K562 (cell line): ENCODE measurements around the gene GLB1L. TPM values are rescaled to one million over a fixed set of nuclear protein-coding genes. Genes with fewer than 3 reads are reported as not detected.

ENCODE experiments used
- CBX1 ChIP-seq: sonication (generic); IDR thresholded peaks from 2 replicates; pipeline ENCODE4 v1.6.1; 2016; ENCODE audit warnings: antibody characterized with exemption, low read depth, mild to moderate bottlenecking
- ERF ChIP-seq: fragments of 450-650 bp; formaldehyde crosslinking; IDR thresholded peaks from 2 replicates; pipeline ENCODE4 v1.4.0; 2020; ENCODE audit warnings: mild to moderate bottlenecking, mixed read lengths
- HMG20B ChIP-seq: fragments of 250-450 bp; sonication (Bioruptor Pico); IDR thresholded peaks from 2 replicates; pipeline ENCODE4 v1.5.0; 2021; ENCODE audit warnings: mild to moderate bottlenecking
- IRF9 ChIP-seq: fragments of 450-650 bp; IDR thresholded peaks from 2 replicates; pipeline ENCODE4 v1.6.1; 2016; ENCODE audit warnings: missing biosample characterization, missing genetic modification characterization
- JUN ChIP-seq, 2 experiments: sonication (generic) in 1 of 2; formaldehyde crosslinking in 1 of 2; IDR thresholded peaks; 2 replicates each; pipeline versions ENCODE4 v1.6.1 to v1.8.0; 2012 to 2022; ENCODE audit warnings: borderline replicate concordance in 2 of 2, mild to moderate bottlenecking in 2 of 2, improper control_type of control experiment in 1 of 2, low read depth in 1 of 2, low read length in 1 of 2, missing genetic modification reagents in 1 of 2
- MEIS2 ChIP-seq: fragments of 450-650 bp; IDR thresholded peaks from 2 replicates; pipeline ENCODE4 v1.6.1; 2014; ENCODE audit warnings: mild to moderate bottlenecking; ENCODE audit not compliant: partially characterized antibody
- PML ChIP-seq: IDR thresholded peaks from 2 replicates; pipeline ENCODE4 v1.6.1; 2012; ENCODE audit warnings: low read length, inconsistent platforms
- PYGO2 ChIP-seq: fragments of 450-650 bp; IDR thresholded peaks from 2 replicates; pipeline ENCODE4 v1.6.1; 2016; ENCODE audit warnings: mild to moderate bottlenecking, missing genetic modification characterization, moderate library complexity, missing compliant biosample characterization
- TCF7L2 ChIP-seq: fragments of 150-350 bp; IDR thresholded peaks from 2 replicates; pipeline ENCODE4 v1.6.1; 2016; ENCODE audit warnings: low read depth, mild to moderate bottlenecking, low read length, moderate library complexity
- TFAP4 ChIP-seq: sonication (generic); formaldehyde crosslinking; IDR thresholded peaks from 2 replicates; pipeline ENCODE4 v1.8.0; 2022; ENCODE audit warnings: missing genetic modification reagents, mild to moderate bottlenecking, moderate library complexity, borderline replicate concordance
- ZNF449 ChIP-seq: fragments of 250-450 bp; sonication (Bioruptor Pico); IDR thresholded peaks from 2 replicates; pipeline ENCODE4 v1.8.0; 2022; ENCODE audit warnings: moderate library complexity, mild to moderate bottlenecking, inconsistent platforms
- ZNF830 ChIP-seq: fragments of 250-450 bp; sonication (Bioruptor Pico); IDR thresholded peaks from 2 replicates; pipeline ENCODE4 v1.5.0; 2021; ENCODE audit warnings: mild to moderate bottlenecking
- ZSCAN32 ChIP-seq: fragments of 450-650 bp; formaldehyde crosslinking; IDR thresholded peaks from 2 replicates; pipeline ENCODE4 v1.4.0; 2020; ENCODE audit warnings: mild to moderate bottlenecking, moderate library complexity
- polyA plus RNA-seq, 8 experiments: library from polyadenylated mRNA; depleted of rRNA in 4 of 8; stranded (reverse) in 5 of 8; unstranded in 3 of 8; fragments of >200 nt; fragmentation: Nextera tagmentation in 2 of 8; fragmentation: Illumina TruSeq in 1 of 8; extraction: Ambion mirVana in 2 of 8; extraction: Trizol in 1 of 8; gene quantifications; 2 replicates each; pipeline versions ENCODE4 v1.2.1 to v1.2.3, GENCODE V29; 2011 to 2014; ENCODE audit warnings: inconsistent platforms in 1 of 8, missing spikeins in 1 of 8
- total RNA-seq, 7 experiments: library from RNA; depleted of rRNA in 6 of 7; stranded (reverse); fragments of >200 nt in 6 of 7; fragmentation: Illumina TruSeq in 2 of 7; extraction: Trizol in 2 of 7; gene quantifications; 2 replicates each; pipeline versions ENCODE4 v1.2.1 to v1.2.3, GENCODE V29; 2011 to 2021; ENCODE audit warnings: low replicate concordance in 1 of 7

The GLB1L gene
- total and polyA plus RNA-seq, 9 of the 15 experiments (the other 6 are each of a cell fraction or from before 2014, with no cell fraction given), result 0.42 to 2.9 (median 2.5) TPM

- TF ChIP-seq TFAP4 (CRISPR knock-in tag) (peak; percentile 44), IRF9 (tag) (no peak), HMG20B (CRISPR knock-in tag) (no peak), PML (peak; percentile 50; the same call in 1 of the 2 replicates), JUN (IDR thresholded peaks at IDR 0.05; ENCODE audit: borderline replicate concordance, low read depth, low read length) (peak; percentile 65; the same call in 1 of the 2 replicates), JUN (CRISPR knock-in tag; IDR thresholded peaks at IDR 0.05; ENCODE audit: borderline replicate concordance) (peak; percentile 44; the same call in 1 of the 2 replicates), MEIS2 (no peak), ZSCAN32 (CRISPR knock-in tag) (no peak), ZNF830 (CRISPR knock-in tag) (no peak), PYGO2 (tag) (no peak), ERF (CRISPR knock-in tag) (peak; percentile 87), TCF7L2 (no peak), ZNF449 (CRISPR knock-in tag) (no peak), CBX1 (no peak)
Measured at GRCh38 chr2:219218732-219219701, 26.2 kb downstream of the GLB1L start, which contains the start of gene ABCB6 (continued).
